SJSA1 (cell line): Measurements from ENCODE around the gene SLC35F3. TPM values are rescaled to one million over a fixed set of nuclear protein-coding genes. Genes with fewer than 3 reads are reported as not detected.
A peak's percentile ranks its signal among the peaks of the same experiment; 100 is the strongest.

Experiments
- DNase-seq, 2 experiments: peaks; one replicate each; pipeline ENCODE4 v3.0.0-alpha.2; 2015 to 2020; ENCODE audit warnings: low spot score in 2 of 2, low read depth in 1 of 2
- H3K27ac ChIP-seq: fragments of 250-450 bp; sonication (Bioruptor Pico); 2 replicates; pipeline ENCODE4 v1.5.1; 2020; ENCODE audit warnings: mild to moderate bottlenecking, moderate library complexity
- H3K27me3 ChIP-seq: fragments of 250-450 bp; sonication (Bioruptor Pico); replicated peaks from 2 replicates; pipeline ENCODE4 v1.5.1; 2020; ENCODE audit warnings: mild to moderate bottlenecking, moderate library complexity
- H3K36me3 ChIP-seq: fragments of 250-450 bp; sonication (Bioruptor Pico); 2 replicates; pipeline ENCODE4 v1.5.1; 2020; ENCODE audit warnings: mild to moderate bottlenecking
- H3K4me1 ChIP-seq: fragments of 250-450 bp; sonication (Bioruptor Pico); replicated peaks from 2 replicates; pipeline ENCODE4 v1.6.1; 2021; ENCODE audit warnings: mild to moderate bottlenecking
- H3K4me3 ChIP-seq: fragments of 250-450 bp; sonication (Bioruptor Pico); 2 replicates; pipeline ENCODE4 v1.5.1; 2020; ENCODE audit warnings: mild to moderate bottlenecking
- H3K9me3 ChIP-seq: fragments of 250-450 bp; sonication (Bioruptor Pico); replicated peaks from 2 replicates; pipeline ENCODE4 v1.5.1; 2020; ENCODE audit warnings: mild to moderate bottlenecking
- total RNA-seq: library from RNA; depleted of rRNA; stranded (reverse); fragments of >200 nt; shearing (Covaris generic); gene quantifications from 2 replicates; pipeline ENCODE4 v1.2.3, GENCODE V29; 2014

Gene SLC35F3
- total RNA-seq, 1 experiment from 2014 or later: not detected

- Histone ChIP-seq H3K4me1 (no peaks in the 10 kb centered on the region), H3K9me3 (no peaks in the 10 kb centered on the region), H3K4me3 (no peak overlapping the region), H3K27me3 (peaks cover 11% of the 10 kb centered on the region; the same call in 1 of the 2 replicates), H3K27ac (no peak overlapping the region), H3K36me3 (no peaks in the 10 kb centered on the region)
- DNase-seq: no peak
These were observed 398.0 kb downstream of the SLC35F3 start for GRCh38 chr1:234302354-234302962.

DNA sequence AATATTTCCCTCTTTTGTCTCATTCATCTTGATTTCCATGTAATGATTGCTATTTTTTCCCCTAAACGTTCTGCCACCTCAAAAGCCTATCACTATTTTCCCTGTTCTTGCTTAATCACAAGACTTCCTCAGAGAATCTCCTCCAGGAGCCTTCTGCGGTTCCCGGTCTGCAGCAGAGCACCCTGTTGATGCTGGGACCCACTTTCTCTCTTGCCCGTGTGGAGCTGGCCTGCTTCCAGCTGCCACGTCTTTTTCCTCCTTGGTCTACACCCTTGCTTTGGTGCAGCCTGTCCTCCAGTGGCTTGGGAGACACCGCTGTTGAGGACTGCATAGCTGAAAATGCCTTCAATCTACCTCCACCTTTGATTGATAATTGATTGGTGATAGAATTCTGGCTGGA is 398.8 kb downstream of the SLC35F3 start:
- H3K4me3 ChIP-seq: no peak overlapping the region
- no peaks in the 10 kb centered on the region for H3K9me3 ChIP-seq
- peaks cover 7% of the 10 kb centered on the region; the same call in 1 of the 2 replicates for H3K27me3 ChIP-seq
- H3K36me3 ChIP-seq: no peaks in the 10 kb centered on the region
- DNase-seq: no peak
- no peak overlapping the region for H3K27ac ChIP-seq
- H3K4me1 ChIP-seq: no peaks in the 10 kb centered on the region

DNA sequence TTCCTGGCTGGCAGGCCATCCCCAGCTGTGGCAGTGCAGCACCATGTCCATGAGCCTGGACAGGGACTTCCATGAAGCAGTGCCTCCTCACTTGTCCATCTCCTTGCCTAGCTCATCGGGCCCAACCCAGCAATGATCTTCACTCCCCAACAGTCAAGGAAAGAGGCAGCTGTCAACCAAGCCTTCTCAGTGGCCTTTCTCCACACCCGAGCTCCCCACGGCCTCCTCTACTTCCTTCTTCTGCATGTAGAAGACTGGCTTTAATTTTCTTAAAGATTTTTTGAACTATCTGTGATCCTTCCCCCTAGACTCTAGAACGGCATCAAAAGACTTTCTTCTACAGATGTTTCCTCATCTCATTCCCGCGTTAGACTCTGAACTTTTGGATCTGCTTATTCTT is 403.2 kb downstream of the SLC35F3 start:
- H3K9me3 ChIP-seq: no peaks in the 10 kb centered on the region
- no peak overlapping the region for H3K27ac ChIP-seq
- no peak overlapping the region for H3K4me3 ChIP-seq
- no peak for DNase-seq
- H3K27me3 ChIP-seq: 0 out of 2 replicates have a peak, but pooled peaks cover 5% of the 10 kb centered on the region
- H3K4me1 ChIP-seq: peaks cover 13% of the 10 kb centered on the region
- no peaks in the 10 kb centered on the region for H3K36me3 ChIP-seq

GRCh38 chr1:234309243-234309597 is 404.7 kb downstream of the SLC35F3 start:
- no peak for DNase-seq
- no peaks in the 10 kb centered on the region for H3K9me3 ChIP-seq
- H3K27me3 ChIP-seq: no peaks in the 10 kb centered on the region
- no peak overlapping the region for H3K27ac ChIP-seq
- H3K4me3 ChIP-seq: no peak overlapping the region
- H3K4me1 ChIP-seq: peaks cover 13% of the 10 kb centered on the region
- no peaks in the 10 kb centered on the region for H3K36me3 ChIP-seq

GRCh38 chr1:234309598-234310459 is 405.4 kb downstream of the SLC35F3 start:
- Histone ChIP-seq H3K27ac (no peak overlapping the region), H3K27me3 (no peaks in the 10 kb centered on the region), H3K4me1 (peaks cover 16% of the 10 kb centered on the region), H3K36me3 (no peaks in the 10 kb centered on the region), H3K9me3 (no peaks in the 10 kb centered on the region; the same call in 1 of the 2 replicates), H3K4me3 (no peak overlapping the region)
- peak; percentile 52 to 64 for DNase-seq

- DNase-seq: no peak
- Histone ChIP-seq H3K4me3 (no peak overlapping the region), H3K27me3 (no peaks in the 10 kb centered on the region), H3K36me3 (no peaks in the 10 kb centered on the region), H3K9me3 (no peaks in the 10 kb centered on the region; the same call in 1 of the 2 replicates), H3K27ac (no peak overlapping the region), H3K4me1 (peaks cover 22% of the 10 kb centered on the region)
These were observed 406.0 kb downstream of the SLC35F3 start for GRCh38 chr1:234310460-234310817.

DNA sequence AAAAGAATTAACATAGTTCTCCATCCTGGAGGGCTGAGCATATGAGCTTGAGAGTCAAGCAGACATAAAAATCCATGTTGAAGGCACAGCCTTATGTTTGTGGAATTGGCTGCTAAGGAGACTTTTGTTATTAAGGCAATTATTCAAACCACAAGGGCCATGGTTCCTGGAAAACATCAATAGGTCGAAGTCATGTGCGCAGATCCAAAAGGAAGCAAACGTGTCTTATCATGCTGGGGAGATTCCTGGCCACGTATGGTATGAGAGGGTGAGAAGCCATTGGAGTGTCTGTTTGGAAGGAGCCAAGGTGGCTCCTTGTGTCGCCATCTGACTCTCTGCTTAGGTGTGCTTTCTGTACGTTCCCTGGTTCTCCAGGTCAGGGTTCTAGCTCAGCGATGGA is 406.9 kb downstream of the SLC35F3 start:
- no peak for DNase-seq
- H3K36me3 ChIP-seq: no peaks in the 10 kb centered on the region
- H3K4me3 ChIP-seq: no peak overlapping the region
- no peaks in the 10 kb centered on the region; the same call in 1 of the 2 replicates for H3K9me3 ChIP-seq
- H3K27me3 ChIP-seq: no peaks in the 10 kb centered on the region
- no peak overlapping the region for H3K27ac ChIP-seq
- peaks cover 28% of the 10 kb centered on the region for H3K4me1 ChIP-seq

GRCh38 chr1:234313171-234313570 is 408.7 kb downstream of the SLC35F3 start:
- Histone ChIP-seq H3K4me3 (no peak overlapping the region), H3K27ac (no peak overlapping the region), H3K4me1 (peaks cover 28% of the 10 kb centered on the region), H3K9me3 (no peaks in the 10 kb centered on the region; the same call in 1 of the 2 replicates), H3K36me3 (no peaks in the 10 kb centered on the region), H3K27me3 (no peaks in the 10 kb centered on the region; the same call in 1 of the 2 replicates)
- DNase-seq: no peak

DNA sequence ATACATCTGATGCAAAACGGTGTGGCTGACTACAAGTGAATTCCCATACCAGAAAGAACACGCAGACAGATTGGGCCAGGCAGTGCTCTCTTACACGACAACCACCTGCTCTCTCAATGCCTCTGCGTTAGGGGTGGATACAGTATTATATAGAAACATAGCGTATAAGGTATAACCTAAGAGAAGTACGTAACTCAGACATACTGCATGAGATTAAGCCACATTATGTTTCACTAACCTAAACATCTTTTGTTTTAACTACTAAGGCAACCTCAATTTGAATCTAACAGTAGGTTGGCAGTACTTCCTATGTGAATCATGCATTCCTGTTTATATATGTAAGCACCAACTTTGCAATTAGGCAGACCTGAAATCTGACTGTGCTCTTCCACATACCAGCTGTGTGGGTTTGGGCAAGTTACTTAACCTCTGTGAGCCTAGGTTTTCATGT is 410.6 kb downstream of the SLC35F3 start:
- Histone ChIP-seq H3K27me3 (peaks cover 3% of the 10 kb centered on the region; the same call in 1 of the 2 replicates), H3K36me3 (no peaks in the 10 kb centered on the region), H3K27ac (0 out of 2 replicates have a peak overlapping the region, but pooled peaks have one; percentile 31), H3K9me3 (no peaks in the 10 kb centered on the region; the same call in 1 of the 2 replicates), H3K4me3 (no peak overlapping the region), H3K4me1 (peaks cover 20% of the 10 kb centered on the region)
- DNase-seq: peak in 1 of 2 experiments; percentile 62

GRCh38 chr1:234315588-234315987 is 411.1 kb downstream of the SLC35F3 start:
- Histone ChIP-seq H3K4me1 (peaks cover 15% of the 10 kb centered on the region), H3K27ac (no peak overlapping the region), H3K36me3 (no peaks in the 10 kb centered on the region), H3K27me3 (peaks cover 7% of the 10 kb centered on the region; the same call in 1 of the 2 replicates), H3K4me3 (no peak overlapping the region), H3K9me3 (no peaks in the 10 kb centered on the region; the same call in 1 of the 2 replicates)
- no peak for DNase-seq

DNA sequence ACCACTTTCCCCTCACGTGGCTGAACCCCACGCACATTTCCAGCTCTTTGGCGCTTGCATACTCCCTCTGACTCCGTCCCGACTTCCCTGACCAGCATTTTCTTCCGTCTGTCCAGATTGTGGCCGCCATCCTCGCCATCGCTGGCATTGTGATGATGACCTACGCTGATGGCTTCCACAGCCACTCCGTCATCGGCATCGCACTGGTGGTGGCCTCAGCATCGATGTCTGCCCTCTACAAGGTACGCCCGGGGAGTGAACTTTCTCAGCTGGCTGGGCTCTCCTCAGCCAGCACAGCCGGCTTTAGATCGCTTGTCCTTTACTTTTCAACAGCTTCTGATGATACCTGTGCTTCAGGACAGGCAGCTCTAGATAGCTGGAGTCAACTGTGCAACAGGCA is 412.0 kb downstream of the SLC35F3 start:
- Histone ChIP-seq H3K9me3 (no peaks in the 10 kb centered on the region; the same call in 1 of the 2 replicates), H3K4me1 (peaks cover 15% of the 10 kb centered on the region), H3K27me3 (peaks cover 7% of the 10 kb centered on the region; the same call in 1 of the 2 replicates), H3K36me3 (no peaks in the 10 kb centered on the region), H3K27ac (no peak overlapping the region), H3K4me3 (no peak overlapping the region)
- DNase-seq: no peak

DNA sequence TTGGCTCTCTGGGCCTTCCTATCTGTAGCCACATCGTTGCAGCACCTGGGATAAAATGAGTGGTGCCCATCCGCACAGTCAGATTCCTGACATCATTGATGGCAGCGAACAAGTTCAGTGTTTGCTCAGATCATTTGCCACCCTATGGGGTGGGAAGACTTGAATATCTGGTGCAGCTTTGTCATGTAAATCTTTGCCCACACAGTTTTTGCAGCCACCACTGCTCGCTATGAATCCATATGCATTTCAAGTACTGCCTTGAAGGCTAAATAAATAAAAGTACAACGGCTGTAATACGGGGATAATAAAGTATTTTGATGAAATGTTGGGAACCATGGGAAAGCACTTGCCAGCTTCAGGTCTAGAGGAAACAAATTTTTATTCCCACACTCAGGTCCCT is 412.5 kb downstream of the SLC35F3 start:
- no peak overlapping the region for H3K27ac ChIP-seq
- H3K4me3 ChIP-seq: no peak overlapping the region
- H3K36me3 ChIP-seq: no peaks in the 10 kb centered on the region
- H3K4me1 ChIP-seq: peaks cover 15% of the 10 kb centered on the region
- DNase-seq: no peak
- peaks cover 7% of the 10 kb centered on the region; the same call in 1 of the 2 replicates for H3K27me3 ChIP-seq
- no peaks in the 10 kb centered on the region; the same call in 1 of the 2 replicates for H3K9me3 ChIP-seq

GRCh38 chr1:234320069-234320468 is 415.6 kb downstream of the SLC35F3 start:
- no peaks in the 10 kb centered on the region; the same call in 1 of the 2 replicates for H3K9me3 ChIP-seq

DNA sequence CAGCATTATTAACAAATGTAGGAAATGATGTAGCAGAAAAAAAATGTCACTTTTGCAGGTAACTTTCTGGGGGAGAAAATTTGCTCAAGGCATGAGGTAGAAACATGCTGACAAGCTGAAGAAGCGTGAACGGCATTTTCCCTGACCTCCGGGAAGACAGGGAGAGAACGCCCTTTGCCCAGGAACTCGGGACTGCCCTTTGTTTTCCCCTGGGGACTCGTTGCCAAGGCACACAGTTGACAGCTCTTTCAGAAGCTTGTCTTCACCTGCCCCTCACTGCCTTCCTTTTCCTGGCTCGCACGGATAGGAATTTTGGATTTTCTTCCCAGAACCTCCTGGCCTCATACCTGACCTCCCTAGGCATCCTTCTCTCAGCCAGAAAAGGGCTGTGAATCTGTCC is 416.1 kb downstream of the SLC35F3 start:
- Histone ChIP-seq H3K4me3 (no peak overlapping the region), H3K27ac (no peak overlapping the region), H3K9me3 (no peaks in the 10 kb centered on the region), H3K27me3 (peaks cover 26% of the 10 kb centered on the region), H3K36me3 (no peaks in the 10 kb centered on the region), H3K4me1 (peaks cover 5% of the 10 kb centered on the region)
- DNase-seq: no peak

More at GRCh38 chr1:234320069-234320468, 415.6 kb downstream of the SLC35F3 start:
- H3K27me3 ChIP-seq: peaks cover 23% of the 10 kb centered on the region
- H3K4me1 ChIP-seq: peaks cover 9% of the 10 kb centered on the region
- DNase-seq: no peak
- H3K27ac ChIP-seq: no peak overlapping the region
- H3K36me3 ChIP-seq: no peaks in the 10 kb centered on the region
- no peak overlapping the region for H3K4me3 ChIP-seq
